Measurements from ENCODE around the gene PIKFYVE. TPM values are rescaled to one million over a fixed set of nuclear protein-coding genes. Genes with fewer than 3 reads are reported as not detected.
"Not testable (repeated sequence)": the region's sequence is repeated elsewhere in the genome, so short reads cannot be mapped to it uniquely, and the experiment has no call there.

The PIKFYVE gene
- total RNA-seq, 6 experiments from 2014 or later, result 10.7 to 16.0 (median 13.2) TPM

DNA sequence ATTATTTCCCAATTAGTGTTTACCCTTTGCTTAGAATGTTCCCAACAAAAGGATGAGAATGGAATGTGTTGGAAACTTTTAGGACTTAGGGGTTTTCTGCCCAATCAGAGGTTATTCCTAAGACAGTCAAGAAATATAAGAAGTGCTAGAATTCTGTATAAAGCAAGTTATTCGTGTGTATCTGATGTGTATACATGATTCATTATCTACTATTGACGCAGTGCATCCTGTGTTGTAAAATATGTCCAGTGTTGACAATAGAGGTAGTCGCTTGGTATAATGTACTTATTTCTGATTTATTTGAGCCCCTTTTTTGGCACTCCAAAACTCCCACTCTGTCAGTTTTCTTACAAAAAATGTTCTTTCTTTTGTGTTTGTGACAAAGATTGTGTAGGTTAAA, 881 bp downstream of the PIKFYVE start:
- H3K9me3 ChIP-seq, result no peaks in the 10 kb centered on the region
- DNase-seq, result no peak
- no peaks in the 10 kb centered on the region for H3K27me3 ChIP-seq
- H3K4me1 ChIP-seq, result peaks cover 0 to 15% (median 5%) of the 10 kb centered on the region in 4 donors
- H3K36me3 ChIP-seq, result peaks cover 0 to 8% (median 1%) of the 10 kb centered on the region in 4 donors
- ATAC-seq, result no peak
- peak overlapping the region in 2 of 3 donors; percentile 95 to 97 for H3K27ac ChIP-seq
- peak overlapping the region; percentile 72 to 100 (median 75) for H3K4me3 ChIP-seq
- 5% methylated on average over 3 of the region's 3 CpGs for WGBS (ENCODE audit: insufficient coverage, low coverage, low lambda C conversion rate, missing lambda C conversion rate)
- intact Hi-C loops (cut with DNase I), result no loop called here
- no peak for TF ChIP-seq CTCF (IDR thresholded peaks at IDR 0.05)
- no peak for TF ChIP-seq POLR2A (IDR thresholded peaks at IDR 0.05)

DNA sequence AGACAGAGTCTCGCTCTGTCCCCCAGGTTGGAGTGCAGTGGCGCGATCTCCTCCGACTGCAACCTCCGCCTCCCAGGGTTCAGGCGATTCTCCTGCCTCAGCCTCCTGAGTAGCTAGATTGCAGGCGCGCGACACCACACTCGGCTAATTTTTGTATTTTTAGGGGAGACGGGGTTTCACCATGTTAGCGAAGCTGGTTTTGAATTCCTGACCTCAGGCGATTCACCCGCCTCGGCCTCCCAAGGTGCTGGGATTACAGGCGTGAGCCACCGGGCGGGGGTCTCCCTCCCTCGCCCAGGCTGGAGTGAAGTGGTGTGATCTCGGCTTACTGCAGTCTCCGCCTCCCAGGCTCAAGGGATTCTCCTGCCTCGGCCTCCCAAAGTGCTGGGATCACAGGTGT, 1.5 kb downstream of the PIKFYVE start:
- intact Hi-C loops (cut with DNase I); H3K27me3 ChIP-seq; H3K4me3 ChIP-seq; H3K27ac ChIP-seq; H3K9me3 ChIP-seq; ATAC-seq; DNase-seq: not testable (repeated sequence)
- peaks cover 0 to 15% (median 5%) of the 10 kb centered on the region in 4 donors for H3K4me1 ChIP-seq
- 40% methylated on average over 2 of the region's 22 CpGs for WGBS (ENCODE audit: insufficient coverage, low coverage, low lambda C conversion rate, missing lambda C conversion rate)
- peaks cover 0 to 12% (median 1%) of the 10 kb centered on the region in 4 donors for H3K36me3 ChIP-seq

GRCh38 chr2:208268156-208268952, 2.3 kb downstream of the PIKFYVE start:
- Histone ChIP-seq H3K27ac (no peak overlapping the region), H3K4me3 (no peak overlapping the region), H3K9me3 (no peaks in the 10 kb centered on the region), H3K4me1 (peaks cover 0 to 15% (median 5%) of the 10 kb centered on the region in 4 donors), H3K27me3 (no peaks in the 10 kb centered on the region), H3K36me3 (peaks cover 0 to 20% (median 1%) of the 10 kb centered on the region in 4 donors)
- DNase-seq, result no peak
- no peak for TF ChIP-seq CTCF (IDR thresholded peaks at IDR 0.05)
- TF ChIP-seq POLR2A (IDR thresholded peaks at IDR 0.05), result no peak
- ATAC-seq, result no peak
- intact Hi-C loops (cut with DNase I), result no loop called here
- WGBS (ENCODE audit: insufficient coverage, low coverage, low lambda C conversion rate, missing lambda C conversion rate), result 70% methylated on average over 6 of the region's 8 CpGs

- Histone ChIP-seq H3K27ac (no peak overlapping the region), H3K27me3 (no peaks in the 10 kb centered on the region), H3K9me3 (no peaks in the 10 kb centered on the region), H3K4me1 (peaks cover 0 to 15% (median 5%) of the 10 kb centered on the region in 4 donors), H3K36me3 (peaks cover 0 to 27% (median 1%) of the 10 kb centered on the region in 4 donors), H3K4me3 (no peak overlapping the region)
- DNase-seq (no peak), ATAC-seq (no peak)
- WGBS (ENCODE audit: insufficient coverage, low coverage, low lambda C conversion rate, missing lambda C conversion rate), result 100% methylated on average over 1 of the region's 2 CpGs
- TF ChIP-seq CTCF (IDR thresholded peaks at IDR 0.05) (peak in 1 of 4 donors; percentile 5), POLR2A (IDR thresholded peaks at IDR 0.05) (no peak)
- intact Hi-C loops (cut with DNase I), result no loop called here
Observed at GRCh38 chr2:208269091-208269490, 3.0 kb downstream of the PIKFYVE start.

DNA sequence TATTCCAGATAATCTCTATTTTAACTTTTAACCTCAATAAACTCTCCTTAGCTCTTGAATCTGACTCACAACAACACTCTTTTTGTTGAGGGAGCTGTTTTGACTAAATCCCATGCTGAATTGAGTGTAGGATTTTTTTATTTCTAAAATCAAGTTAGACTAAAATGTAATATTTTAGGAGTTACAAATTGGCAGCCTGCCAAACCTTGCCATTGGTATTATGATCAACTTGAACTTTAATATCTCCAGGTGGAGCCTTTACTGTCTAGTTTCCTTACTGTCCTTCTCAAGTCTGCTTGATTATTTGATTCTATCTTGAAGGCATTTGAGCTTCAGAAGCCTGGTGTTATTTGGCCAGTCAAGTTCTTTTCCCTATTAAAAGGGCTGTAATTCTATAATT, 8.7 kb downstream of the PIKFYVE start:
- intact Hi-C loops (cut with DNase I), result no loop called here
- no peaks in the 10 kb centered on the region for H3K9me3 ChIP-seq
- no peaks in the 10 kb centered on the region for H3K4me1 ChIP-seq
- H3K27ac ChIP-seq, result no peak overlapping the region
- DNase-seq (no peak), ATAC-seq (no peak)
- peaks cover 0 to 62% (median 20%) of the 10 kb centered on the region in 4 donors for H3K36me3 ChIP-seq
- TF ChIP-seq CTCF (IDR thresholded peaks at IDR 0.05) (no peak), POLR2A (IDR thresholded peaks at IDR 0.05) (no peak)
- H3K27me3 ChIP-seq, result no peaks in the 10 kb centered on the region
- H3K4me3 ChIP-seq, result no peak overlapping the region

Data from right lobe of liver (tissue), 6 donors.